Activated T-cell treated with anti-CD3 and anti-CD28 coated beads for 24 hours (primary cell): ENCODE measurements around the gene NFIL3.

Experiments used
- DNase-seq: peaks from one replicate; pipeline ENCODE4 v3.0.0-alpha.2; 2020; ENCODE audit warnings: low read depth

NFIL3 gene

DNA sequence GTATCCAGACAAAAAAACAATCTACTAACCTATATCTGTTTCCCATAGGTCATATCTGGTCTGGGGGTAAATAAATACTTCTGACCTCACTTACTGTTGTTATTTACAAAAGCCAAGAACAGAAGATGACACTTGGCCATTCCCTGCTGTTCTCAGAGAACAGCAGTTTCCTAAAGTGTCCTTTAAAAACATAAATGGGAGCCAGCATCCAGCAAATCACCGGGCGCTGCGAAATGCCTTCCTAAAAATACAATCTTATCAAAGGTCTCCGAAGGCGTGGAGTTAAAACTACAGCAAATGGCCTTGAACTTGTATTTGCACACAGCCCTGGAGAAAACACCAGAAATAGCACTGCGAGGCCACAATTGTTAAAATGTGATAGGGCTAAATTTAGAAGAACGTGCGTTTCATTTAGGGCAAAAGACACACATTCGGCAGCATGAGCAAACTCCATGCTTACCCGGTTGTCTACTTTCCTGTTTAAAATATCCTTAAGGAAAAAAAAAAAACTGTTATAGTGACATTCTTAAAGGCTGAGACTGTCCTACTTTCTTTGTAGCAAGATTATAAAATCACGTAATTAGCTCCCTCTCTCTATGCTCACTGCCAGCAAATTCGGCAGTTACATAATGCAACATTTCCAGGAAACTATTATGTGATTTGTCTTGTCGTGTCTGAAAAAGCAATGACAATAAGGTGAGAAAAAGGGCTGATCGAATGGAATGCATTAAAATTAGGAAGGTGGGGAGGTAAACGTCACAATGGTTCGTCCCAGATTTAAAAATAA lies 1.5 kb downstream of the NFIL3 start:
- DNase-seq = no peak

DNA sequence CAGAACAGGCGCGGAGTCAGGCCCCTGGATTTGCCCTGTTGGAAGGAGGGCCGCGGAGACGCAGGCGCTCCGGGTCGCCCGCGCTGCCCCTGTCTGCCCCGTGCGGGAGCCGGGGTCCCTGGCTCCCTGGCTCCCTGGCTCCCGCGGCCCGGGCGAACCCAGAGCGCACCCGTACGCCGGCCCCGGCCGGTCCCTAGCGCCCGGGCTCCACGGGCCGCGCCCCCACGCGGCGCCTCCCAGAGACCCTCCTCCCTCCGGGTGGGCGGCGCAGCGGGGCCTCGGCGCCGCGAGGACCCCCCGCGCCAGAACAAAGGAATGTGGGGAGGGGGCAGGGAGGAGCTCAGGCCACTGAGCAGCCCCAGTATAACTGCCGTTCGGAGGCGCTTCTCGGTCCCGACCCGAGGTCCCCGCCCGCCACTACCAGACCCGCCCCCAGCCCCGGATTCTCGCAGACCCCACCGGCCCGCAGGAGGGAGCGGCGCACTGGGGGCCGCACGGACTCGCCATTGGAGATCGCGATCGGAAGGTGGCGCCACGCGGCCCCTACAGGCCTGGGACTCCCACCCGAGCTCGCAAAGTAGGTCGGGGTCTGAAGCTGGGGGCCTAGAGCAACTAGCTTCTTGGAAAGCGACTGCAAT lies 2.4 kb downstream of the NFIL3 start:
- DNase-seq = no peak

- no peak for DNase-seq
Observed at GRCh38 chr9:91420501-91421127, 3.0 kb downstream of the NFIL3 start.

DNA sequence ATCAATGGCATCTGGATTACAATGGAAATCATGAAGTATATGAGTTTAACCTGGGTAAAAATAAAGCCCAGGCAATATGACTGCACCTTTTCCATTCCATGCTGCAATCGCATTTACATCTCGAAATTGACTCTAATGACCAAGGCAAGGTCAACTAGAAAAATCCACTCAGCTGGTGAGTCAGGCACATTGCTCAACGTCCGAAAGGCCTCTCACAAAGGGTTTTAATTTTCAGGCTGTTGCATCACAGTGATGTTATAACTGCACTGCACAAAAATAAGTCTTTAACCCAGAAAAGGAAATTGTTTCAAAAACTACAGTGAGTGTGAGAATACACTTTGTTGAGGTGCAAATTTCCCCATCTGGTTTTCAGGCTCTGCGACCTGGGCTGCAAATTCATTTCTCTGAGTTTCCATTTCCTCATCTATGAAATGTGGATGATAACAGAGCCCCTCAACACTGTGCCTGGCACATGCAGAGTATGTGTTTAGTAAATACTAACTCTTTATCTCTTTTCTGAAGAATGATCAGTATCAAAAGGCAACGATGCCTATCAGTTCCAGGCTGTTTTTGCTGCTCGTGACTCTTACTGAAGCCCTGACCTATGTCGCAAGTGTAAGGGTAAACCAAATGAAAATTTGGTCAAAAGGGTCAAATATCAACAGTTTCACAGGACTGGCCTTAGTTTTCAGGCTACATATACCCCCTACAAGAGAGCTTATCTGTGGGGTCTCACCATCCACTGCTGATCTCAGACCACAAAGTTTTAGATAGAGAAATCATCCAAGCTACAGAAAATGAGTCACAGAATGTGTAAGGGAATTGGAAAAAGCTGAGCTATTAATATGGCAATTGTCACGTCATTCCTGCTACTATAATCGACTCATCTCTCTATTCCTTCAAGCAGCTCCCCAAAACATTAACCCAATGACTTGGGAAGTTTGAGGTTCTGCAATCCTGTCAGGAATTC lies 4.1 kb downstream of the NFIL3 start:
- no peak for DNase-seq

- no peak for DNase-seq
Observed at GRCh38 chr9:91418215-91418610, 5.4 kb downstream of the NFIL3 start.

GRCh38 chr9:91417602-91418214 lies 5.9 kb downstream of the NFIL3 start:
- DNase-seq = no peak

GRCh38 chr9:91416096-91416712 lies 7.4 kb downstream of the NFIL3 start:
- no peak for DNase-seq

DNA sequence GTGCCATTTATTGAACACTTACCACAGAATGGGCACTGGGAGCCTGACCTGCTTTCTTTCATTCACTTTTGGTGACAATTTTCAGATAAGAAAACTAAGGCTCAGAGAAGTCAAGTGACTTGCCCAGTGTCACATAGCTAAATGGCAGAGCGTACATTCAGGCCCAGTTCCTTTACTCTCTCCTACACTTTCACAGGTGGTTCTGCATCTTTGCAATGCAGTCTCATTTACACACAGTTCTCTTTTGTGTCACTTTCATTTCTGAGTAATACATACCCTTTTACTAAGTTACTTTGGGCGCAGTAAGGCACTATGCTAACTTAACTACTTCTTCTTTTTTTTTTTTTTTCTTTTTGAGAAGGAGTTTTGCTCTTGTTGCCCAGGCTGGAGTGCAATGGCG lies 8.3 kb downstream of the NFIL3 start:
- DNase-seq = no peak

- DNase-seq = no peak
Observed at GRCh38 chr9:91412941-91413340, 10.7 kb downstream of the NFIL3 start.

- DNase-seq = no peak
Observed at GRCh38 chr9:91411096-91411771, 12.4 kb downstream of the NFIL3 start.

- no peak for DNase-seq
Observed at GRCh38 chr9:91410161-91410560, 13.5 kb downstream of the NFIL3 start.

GRCh38 chr9:91408475-91408874 lies 15.2 kb downstream of the NFIL3 start:
- DNase-seq = no peak

DNA sequence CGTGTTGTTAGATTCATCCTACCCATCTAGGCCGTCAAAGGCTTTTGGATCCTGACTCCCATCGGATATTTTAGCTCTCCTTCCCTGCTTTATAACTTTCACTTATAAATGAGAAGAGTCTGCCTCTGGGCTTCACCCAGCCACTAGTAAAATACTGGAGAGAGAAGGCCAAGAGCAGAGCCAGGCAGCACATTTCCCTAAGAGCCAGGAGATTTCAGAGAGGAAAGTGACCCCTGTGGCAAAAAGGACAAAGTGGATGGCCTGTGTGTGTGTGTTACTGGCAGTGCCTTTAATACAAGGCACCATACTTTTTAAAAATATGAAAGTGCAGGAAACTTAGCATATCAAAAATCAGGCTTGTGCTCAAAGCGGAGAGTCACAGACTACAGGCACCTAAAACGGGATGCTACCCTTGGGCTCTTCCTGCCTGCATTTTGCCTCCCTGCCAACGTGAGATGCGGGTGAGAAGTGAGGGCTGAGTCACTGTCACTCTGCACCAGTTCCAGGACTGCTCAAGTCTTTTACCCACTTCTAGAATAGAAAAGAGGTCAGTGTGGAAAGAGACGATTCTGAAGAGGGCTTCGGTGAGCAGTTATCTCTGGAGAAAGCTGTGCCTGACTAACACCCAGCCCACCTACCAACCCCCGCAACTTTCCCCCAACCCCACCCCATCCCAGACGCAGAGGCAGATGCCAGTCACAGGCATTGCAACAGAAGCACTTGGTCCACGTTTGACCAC lies 15.9 kb downstream of the NFIL3 start:
- no peak for DNase-seq

DNA sequence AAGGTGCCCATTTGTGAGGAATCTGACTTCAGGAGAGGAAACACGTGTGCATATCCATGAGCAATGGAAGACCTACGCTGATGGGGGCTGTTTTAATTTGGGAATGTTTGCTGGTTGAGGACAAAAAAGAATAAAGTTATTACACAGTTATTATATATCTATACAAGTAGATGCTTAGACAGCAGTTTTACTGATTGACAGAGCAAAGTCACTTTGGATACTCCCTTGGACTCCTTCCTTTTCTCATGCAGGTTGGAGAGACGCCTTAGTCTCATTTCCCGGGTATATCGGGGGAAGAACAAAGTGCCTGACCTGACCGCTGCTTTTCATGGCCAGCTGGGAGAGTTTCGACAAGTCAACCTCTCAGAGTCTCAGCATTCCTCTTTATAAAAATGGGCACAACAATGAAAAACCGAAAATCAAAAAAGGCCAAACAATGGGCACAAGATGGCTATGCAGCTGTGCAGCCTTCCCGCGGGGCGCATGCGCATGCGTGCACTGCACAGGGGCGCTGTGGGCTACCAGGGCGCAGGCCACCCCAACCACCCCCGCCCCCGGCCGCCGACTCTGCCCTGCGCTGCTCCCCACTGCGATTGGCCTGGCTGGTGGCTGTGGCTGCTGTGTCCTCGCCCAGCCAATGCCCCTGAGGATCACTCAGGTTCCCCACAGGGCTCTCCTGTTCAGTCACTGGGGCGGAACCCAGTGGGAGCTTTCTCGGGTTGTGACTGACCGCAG lies 18.1 kb downstream of the NFIL3 start:
- DNase-seq = no peak

GRCh38 chr9:91403665-91404543 lies 19.7 kb downstream of the NFIL3 start:
- no peak for DNase-seq

- DNase-seq = no peak
Observed at GRCh38 chr9:91398926-91399325, 24.7 kb downstream of the NFIL3 start.

GRCh38 chr9:91395553-91396471 lies 27.8 kb downstream of the NFIL3 start:
- DNase-seq = peak; percentile 2
